Activated B cell treated with CpG ODN at 0.5 μM for 24 hours (primary cell): ENCODE measurements around the gene GRID2IP. TPM values are rescaled to one million over a fixed set of nuclear protein-coding genes. Genes with fewer than 3 reads are reported as not detected.

Experiments used
- ATAC-seq: fragments of 200-7000 bp; cut with Tn5 transposase; one replicate; pipeline ENCODE4 v1.10.0; 2021; ENCODE audit warnings: low read depth, mild to moderate bottlenecking, moderate library complexity
- CTCF ChIA-PET: fragments of 350-600 bp; sonication (Branson Sonifier 250); formaldehyde crosslinking; loops from one replicate; lab custom pipeline; 2021; ENCODE audit warnings: antibody characterized with exemption; lab: Charles Lee
- POLR2A ChIA-PET: fragments of 350-600 bp; sonication (Branson Sonifier 250); formaldehyde crosslinking; loops from one replicate; lab custom pipeline; 2021; ENCODE audit warnings: antibody characterized with exemption; lab: Charles Lee
- DNase-seq: peaks from one replicate; pipeline ENCODE4 v3.0.0; 2022
- H3K27ac Mint-ChIP-seq: one replicate; pipeline ENCODE4 v1.8.0; 2020; ENCODE audit warnings: mixed read lengths
- H3K27me3 Mint-ChIP-seq: one replicate; pipeline ENCODE4 v1.8.0; 2021; ENCODE audit warnings: mixed read lengths
- H3K36me3 Mint-ChIP-seq: one replicate; pipeline ENCODE4 v1.8.0; 2021; ENCODE audit warnings: low read depth, mixed read lengths
- H3K4me1 Mint-ChIP-seq: one replicate; pipeline ENCODE4 v1.8.0; 2021; ENCODE audit warnings: mixed read lengths
- H3K4me3 Mint-ChIP-seq: one replicate; pipeline ENCODE4 v1.8.0; 2020; ENCODE audit warnings: mild to moderate bottlenecking, mixed read lengths
- H3K9me3 Mint-ChIP-seq: one replicate; pipeline ENCODE4 v1.8.0; 2020; ENCODE audit warnings: mixed read lengths
- intact Hi-C: fragments of 100-400 bp; cut with micrococcal nuclease; formaldehyde crosslinking; loops from one replicate; pipeline ENCODE4 v1.15.1; 2024
- total RNA-seq: library from RNA; stranded (reverse); gene quantifications from 2 replicates; pipeline ENCODE4 v1.2.3, GENCODE V29; 2022
- TF ChIP-seq, protein P1 (sequence below): fragments of 200-600 bp; IDR thresholded peaks from one replicate; pipeline ENCODE4 v1.8.0; 2022; ENCODE audit warnings: antibody characterized with exemption, mild to moderate bottlenecking

The GRID2IP gene
- total RNA-seq, 1 donor from 2014 or later: 1.3 TPM

DNA sequence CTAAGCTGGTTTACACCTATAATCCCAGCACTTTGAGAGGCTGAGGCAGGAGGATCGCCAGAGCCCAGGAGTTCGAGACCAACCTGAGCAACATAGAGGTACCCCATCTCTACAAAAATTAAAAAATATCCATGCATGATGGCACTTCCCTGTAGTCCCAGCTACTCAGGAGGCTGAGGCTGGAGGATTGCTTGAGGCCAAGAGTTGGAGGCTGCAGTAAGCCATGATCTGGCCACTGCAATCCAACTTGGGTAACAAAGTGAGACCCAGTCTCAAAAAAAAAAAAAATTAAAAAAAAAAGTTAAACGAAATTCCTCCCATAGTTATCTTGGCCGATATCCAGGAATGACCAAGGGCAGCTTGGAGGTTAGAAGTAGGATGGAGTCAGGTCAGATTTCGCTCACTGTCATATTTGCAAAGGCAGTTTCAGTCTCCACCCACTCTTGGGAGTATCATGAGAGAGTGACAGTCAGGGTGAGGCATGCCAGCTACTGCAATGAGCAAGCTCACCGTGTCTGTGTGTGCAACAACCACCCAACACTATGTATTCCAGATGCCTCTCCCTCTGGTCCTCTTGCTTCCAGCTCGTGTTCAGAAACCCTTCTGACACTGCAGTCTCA, 20.0 kb upstream of the GRID2IP start:
- intact Hi-C loops: no loop called here
- no peaks in the 10 kb centered on the region for H3K36me3 Mint-ChIP-seq

DNA sequence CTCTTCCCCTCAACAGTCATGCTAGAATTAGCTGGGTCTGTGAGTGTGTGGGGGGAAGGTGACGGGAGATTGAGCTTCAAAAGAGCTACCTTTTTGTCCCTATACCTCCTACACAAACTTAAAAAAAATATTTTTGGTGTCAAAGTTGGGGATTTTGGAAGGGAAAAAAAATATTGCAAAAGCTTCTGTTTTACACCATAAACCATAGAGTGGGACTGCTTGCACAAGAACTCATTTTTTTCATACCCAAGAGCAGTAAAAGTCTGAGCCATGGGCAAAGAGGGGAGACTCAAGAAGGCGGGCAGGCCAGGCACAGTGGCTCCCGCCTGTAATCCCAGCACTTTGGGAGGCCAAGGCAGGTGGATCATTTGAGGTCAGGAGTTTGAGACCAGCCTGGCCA, 16.6 kb upstream of the GRID2IP start:
- TF ChIP-seq, protein P1, sequence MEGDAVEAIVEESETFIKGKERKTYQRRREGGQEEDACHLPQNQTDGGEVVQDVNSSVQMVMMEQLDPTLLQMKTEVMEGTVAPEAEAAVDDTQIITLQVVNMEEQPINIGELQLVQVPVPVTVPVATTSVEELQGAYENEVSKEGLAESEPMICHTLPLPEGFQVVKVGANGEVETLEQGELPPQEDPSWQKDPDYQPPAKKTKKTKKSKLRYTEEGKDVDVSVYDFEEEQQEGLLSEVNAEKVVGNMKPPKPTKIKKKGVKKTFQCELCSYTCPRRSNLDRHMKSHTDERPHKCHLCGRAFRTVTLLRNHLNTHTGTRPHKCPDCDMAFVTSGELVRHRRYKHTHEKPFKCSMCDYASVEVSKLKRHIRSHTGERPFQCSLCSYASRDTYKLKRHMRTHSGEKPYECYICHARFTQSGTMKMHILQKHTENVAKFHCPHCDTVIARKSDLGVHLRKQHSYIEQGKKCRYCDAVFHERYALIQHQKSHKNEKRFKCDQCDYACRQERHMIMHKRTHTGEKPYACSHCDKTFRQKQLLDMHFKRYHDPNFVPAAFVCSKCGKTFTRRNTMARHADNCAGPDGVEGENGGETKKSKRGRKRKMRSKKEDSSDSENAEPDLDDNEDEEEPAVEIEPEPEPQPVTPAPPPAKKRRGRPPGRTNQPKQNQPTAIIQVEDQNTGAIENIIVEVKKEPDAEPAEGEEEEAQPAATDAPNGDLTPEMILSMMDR: no peak
- DNase-seq (no peak), ATAC-seq (no peak)
- intact Hi-C loops: no loop called here
- Mint-ChIP-seq H3K4me3 (no peak overlapping the region), H3K4me1 (no peaks in the 10 kb centered on the region), H3K27me3 (peaks cover 3% of the 10 kb centered on the region), H3K36me3 (no peaks in the 10 kb centered on the region), H3K9me3 (no peaks in the 10 kb centered on the region), H3K27ac (no peak overlapping the region)
- CTCF ChIA-PET: no interaction called here
- POLR2A ChIA-PET: interaction anchor here (0.6 kb wide), 1 partner anchor 1130 kb away, joined by 3 read pairs; no protein-coding TSS in a partner anchor

More for the DNA sequence above, 20.0 kb upstream of the GRID2IP start:
- ChIA-PET POLR2A (no interaction called here), CTCF (no interaction called here)
- H3K4me1 Mint-ChIP-seq: peaks cover under 1% of the 10 kb centered on the region
- peaks cover 3% of the 10 kb centered on the region for H3K27me3 Mint-ChIP-seq
- H3K9me3 Mint-ChIP-seq: no peaks in the 10 kb centered on the region
- H3K4me3 Mint-ChIP-seq: no peak overlapping the region
- no peak for ATAC-seq
- H3K27ac Mint-ChIP-seq: no peak overlapping the region
- DNase-seq: no peak
- TF ChIP-seq, protein P1: no peak

DNA sequence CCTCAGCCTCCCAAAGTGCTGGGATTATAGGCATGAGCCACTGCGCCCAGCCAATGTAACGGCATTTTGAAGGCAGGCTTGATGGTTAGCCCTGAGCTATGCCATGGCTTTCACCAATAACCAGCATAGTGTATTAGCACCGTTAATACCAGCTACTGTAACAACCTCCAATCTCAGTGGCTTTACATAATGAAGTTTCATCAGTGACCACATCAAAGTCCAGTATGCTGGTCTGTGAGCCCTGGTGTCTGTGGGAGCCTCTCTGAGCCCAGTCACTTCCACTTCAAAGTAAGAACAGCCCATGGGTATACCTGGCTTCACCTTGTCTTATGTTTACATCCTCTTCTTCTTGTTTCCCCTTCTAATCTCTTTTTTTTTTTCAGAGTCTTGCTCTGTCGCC, 14.4 kb upstream of the GRID2IP start:
- no peak for DNase-seq

DNA sequence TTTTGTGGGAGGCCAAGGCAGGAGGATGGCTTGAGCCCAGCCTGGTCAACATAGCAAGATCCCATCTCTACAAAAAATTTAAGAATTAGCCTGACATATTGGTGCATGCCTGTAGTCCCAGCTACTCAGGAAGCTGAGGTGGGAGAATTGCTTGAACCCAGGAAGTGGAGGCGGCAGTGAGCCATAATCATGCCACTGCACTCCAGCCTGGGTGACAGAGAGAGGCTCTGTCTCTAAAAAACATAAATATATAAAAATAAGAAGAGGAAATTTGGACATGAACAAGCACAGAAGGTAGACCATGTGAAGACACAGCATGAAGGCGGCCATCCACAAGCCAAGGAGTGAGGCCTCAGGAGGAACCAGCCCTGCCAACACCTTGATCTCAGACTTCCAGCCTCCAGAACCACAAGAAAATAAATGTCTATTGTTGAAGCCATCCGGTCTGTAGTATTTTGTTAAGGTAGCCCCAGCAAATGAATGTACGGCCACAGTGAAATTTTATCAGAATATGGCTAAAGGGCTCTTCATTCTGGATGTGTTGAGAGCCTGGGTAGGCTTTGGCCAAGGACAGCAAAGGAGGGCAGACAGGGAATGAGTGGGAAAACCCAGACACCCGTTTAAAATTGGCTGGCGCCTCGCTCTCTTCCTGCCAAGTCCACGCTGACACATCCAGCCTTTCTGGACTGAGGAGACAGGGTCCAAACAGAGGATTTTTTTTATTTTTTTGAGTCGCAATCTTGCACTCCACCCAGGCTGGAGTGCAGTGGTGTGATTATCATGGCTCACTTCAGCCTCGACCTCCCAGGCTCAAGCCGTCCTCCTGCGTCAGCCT, 12.9 kb upstream of the GRID2IP start:
- no peaks in the 10 kb centered on the region for H3K9me3 Mint-ChIP-seq
- intact Hi-C loops: no loop called here
- peaks cover 1% of the 10 kb centered on the region for H3K27me3 Mint-ChIP-seq
- no peak overlapping the region for H3K4me3 Mint-ChIP-seq
- POLR2A ChIA-PET: no interaction called here
- ATAC-seq (no peak), DNase-seq (no peak)
- CTCF ChIA-PET: no interaction called here
- no peaks in the 10 kb centered on the region for H3K4me1 Mint-ChIP-seq
- H3K27ac Mint-ChIP-seq: no peak overlapping the region
- TF ChIP-seq, protein P1: no peak
- no peaks in the 10 kb centered on the region for H3K36me3 Mint-ChIP-seq

More for the DNA sequence above, 14.4 kb upstream of the GRID2IP start:
- no peak for ATAC-seq
- ChIA-PET POLR2A (no interaction called here), CTCF (no interaction called here)
- intact Hi-C loops: no loop called here
- Mint-ChIP-seq H3K27me3 (peaks cover 3% of the 10 kb centered on the region), H3K9me3 (no peaks in the 10 kb centered on the region), H3K4me3 (no peak overlapping the region), H3K4me1 (no peaks in the 10 kb centered on the region), H3K36me3 (no peaks in the 10 kb centered on the region), H3K27ac (no peak overlapping the region)
- TF ChIP-seq, protein P1: no peak

DNA sequence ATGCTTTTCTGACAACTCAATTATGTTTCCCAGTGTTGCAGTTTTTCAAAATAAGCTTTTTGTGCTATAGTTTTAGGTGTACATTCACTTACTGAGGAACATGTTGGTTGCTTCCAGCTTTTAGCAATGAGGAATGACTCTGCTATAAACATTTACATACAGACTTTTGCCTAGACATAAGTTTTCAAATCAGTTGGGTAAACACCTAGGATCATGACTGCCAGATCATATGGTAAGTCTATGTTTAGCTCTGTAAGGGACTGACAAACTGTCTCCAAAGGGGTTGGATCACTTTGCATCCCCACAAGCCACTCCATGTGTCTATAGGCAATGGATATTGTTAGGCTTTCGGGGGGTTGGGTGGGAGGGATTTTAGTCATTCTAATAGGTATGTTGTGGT, 10.8 kb upstream of the GRID2IP start:
- ChIA-PET POLR2A (no interaction called here), CTCF (no interaction called here)
- no peaks in the 10 kb centered on the region for H3K36me3 Mint-ChIP-seq
- no peak overlapping the region for H3K27ac Mint-ChIP-seq
- no peaks in the 10 kb centered on the region for H3K4me1 Mint-ChIP-seq
- no peaks in the 10 kb centered on the region for H3K27me3 Mint-ChIP-seq
- no peak for ATAC-seq
- no peak overlapping the region for H3K4me3 Mint-ChIP-seq
- TF ChIP-seq, protein P1: no peak
- intact Hi-C loops: no loop called here
- no peaks in the 10 kb centered on the region for H3K9me3 Mint-ChIP-seq
- DNase-seq: no peak
